Measurements from ENCODE around the gene ACADS.

ACADS gene

GRCh38 chr12:120758798-120759590 lies 33.4 kb downstream of the ACADS start:
- TF ChIP-seq, protein P1, sequence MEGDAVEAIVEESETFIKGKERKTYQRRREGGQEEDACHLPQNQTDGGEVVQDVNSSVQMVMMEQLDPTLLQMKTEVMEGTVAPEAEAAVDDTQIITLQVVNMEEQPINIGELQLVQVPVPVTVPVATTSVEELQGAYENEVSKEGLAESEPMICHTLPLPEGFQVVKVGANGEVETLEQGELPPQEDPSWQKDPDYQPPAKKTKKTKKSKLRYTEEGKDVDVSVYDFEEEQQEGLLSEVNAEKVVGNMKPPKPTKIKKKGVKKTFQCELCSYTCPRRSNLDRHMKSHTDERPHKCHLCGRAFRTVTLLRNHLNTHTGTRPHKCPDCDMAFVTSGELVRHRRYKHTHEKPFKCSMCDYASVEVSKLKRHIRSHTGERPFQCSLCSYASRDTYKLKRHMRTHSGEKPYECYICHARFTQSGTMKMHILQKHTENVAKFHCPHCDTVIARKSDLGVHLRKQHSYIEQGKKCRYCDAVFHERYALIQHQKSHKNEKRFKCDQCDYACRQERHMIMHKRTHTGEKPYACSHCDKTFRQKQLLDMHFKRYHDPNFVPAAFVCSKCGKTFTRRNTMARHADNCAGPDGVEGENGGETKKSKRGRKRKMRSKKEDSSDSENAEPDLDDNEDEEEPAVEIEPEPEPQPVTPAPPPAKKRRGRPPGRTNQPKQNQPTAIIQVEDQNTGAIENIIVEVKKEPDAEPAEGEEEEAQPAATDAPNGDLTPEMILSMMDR (IDR thresholded peaks at IDR 0.05), result no peak
- Histone ChIP-seq H3K9me3 (peaks cover 0 to 5% (median 0%) of the 10 kb centered on the region in 3 donors), H3K4me1 (peaks cover 0 to 19% (median 9%) of the 10 kb centered on the region in 4 donors), H3K4me3 (no peak overlapping the region), H3K36me3 (peaks cover 3 to 33% (median 12%) of the 10 kb centered on the region in 3 donors), H3K27ac (no peak overlapping the region), H3K27me3 (no peaks in the 10 kb centered on the region)
- DNase-seq, result no peak
- intact Hi-C loops (cut with DNase I; ENCODE audit: low total_unique reads), result loop anchor here (5.0 kb wide), 1 partner anchor 1328 kb away; no protein-coding TSS in a partner anchor

GRCh38 chr12:120759591-120760348 lies 34.1 kb downstream of the ACADS start:
- Histone ChIP-seq H3K36me3 (peaks cover 10 to 39% (median 19%) of the 10 kb centered on the region in 3 donors), H3K9me3 (peaks cover 0 to under 1% (median 0%) of the 10 kb centered on the region in 3 donors), H3K4me3 (no peak overlapping the region), H3K27ac (no peak overlapping the region), H3K27me3 (no peaks in the 10 kb centered on the region), H3K4me1 (peaks cover 0 to 19% (median 9%) of the 10 kb centered on the region in 4 donors)
- DNase-seq, result no peak
- intact Hi-C loops (cut with DNase I; ENCODE audit: low total_unique reads), result loop anchor here (5.0 kb wide), 1 partner anchor 1328 kb away; no protein-coding TSS in a partner anchor
- TF ChIP-seq, protein P1 (IDR thresholded peaks at IDR 0.05), result no peak

GRCh38 chr12:120760349-120761254 lies 35.0 kb downstream of the ACADS start:
- DNase-seq, result no peak

GRCh38 chr12:120761519-120761934 lies 35.9 kb downstream of the ACADS start:
- Histone ChIP-seq H3K4me1 (peaks cover 0 to 19% (median 9%) of the 10 kb centered on the region in 4 donors), H3K27me3 (no peaks in the 10 kb centered on the region), H3K9me3 (no peaks in the 10 kb centered on the region), H3K36me3 (peaks cover 25 to 57% (median 36%) of the 10 kb centered on the region in 3 donors), H3K4me3 (peak overlapping the region in 1 of 2 donors; percentile 6), H3K27ac (peak overlapping the region; percentile 46 to 49)
- TF ChIP-seq, protein P1 (IDR thresholded peaks at IDR 0.05), result no peak
- intact Hi-C loops (cut with DNase I; ENCODE audit: low total_unique reads), result no loop called here
- DNase-seq, result no peak

More at GRCh38 chr12:120760349-120761254, 35.0 kb downstream of the ACADS start:
- Histone ChIP-seq H3K36me3 (peaks cover 16 to 48% (median 27%) of the 10 kb centered on the region in 3 donors), H3K4me3 (no peak overlapping the region), H3K27ac (peak overlapping the region; percentile 46 to 49), H3K9me3 (no peaks in the 10 kb centered on the region), H3K27me3 (no peaks in the 10 kb centered on the region), H3K4me1 (peaks cover 0 to 19% (median 9%) of the 10 kb centered on the region in 4 donors)
- intact Hi-C loops (cut with DNase I; ENCODE audit: low total_unique reads), result no loop called here
- TF ChIP-seq, protein P1 (IDR thresholded peaks at IDR 0.05), result no peak

- H3K36me3 ChIP-seq, result peaks cover 31 to 62% (median 42%) of the 10 kb centered on the region in 3 donors
- H3K9me3 ChIP-seq, result no peaks in the 10 kb centered on the region
- H3K27ac ChIP-seq, result peak overlapping the region; percentile 46 to 49
- H3K4me3 ChIP-seq, result peak overlapping the region in 1 of 2 donors; percentile 6
- intact Hi-C loops (cut with DNase I; ENCODE audit: low total_unique reads), result no loop called here
- peaks cover 0 to 19% (median 9%) of the 10 kb centered on the region in 4 donors for H3K4me1 ChIP-seq
- TF ChIP-seq, protein P1 (IDR thresholded peaks at IDR 0.05), result no peak
- no peak for DNase-seq
- no peaks in the 10 kb centered on the region for H3K27me3 ChIP-seq
These were observed 36.5 kb downstream of the ACADS start for GRCh38 chr12:120762086-120762485.

Data from tibial artery (tissue), 4 donors.